Hepatocyte (in vitro differentiated cells): ENCODE measurements around the gene MAP2K3.
"Not testable (repeated sequence)": the region's sequence is repeated elsewhere in the genome, so short reads cannot be mapped to it uniquely, and the experiment has no call there.

Source experiments
- EZH2 ChIP-seq: fragments of 200-600 bp; sonication (generic); IDR thresholded peaks from 2 replicates; pipeline ENCODE4 v1.6.1; 2016; ENCODE audit warnings: antibody characterized with exemption, mild to moderate bottlenecking, borderline replicate concordance
- TF ChIP-seq, protein P1 (sequence below): fragments of 200-600 bp; sonication (generic); IDR thresholded peaks from 2 replicates; pipeline ENCODE4 v1.5.1; 2016; ENCODE audit warnings: antibody characterized with exemption, mild to moderate bottlenecking; ENCODE audit not compliant: poor library complexity

DNA sequence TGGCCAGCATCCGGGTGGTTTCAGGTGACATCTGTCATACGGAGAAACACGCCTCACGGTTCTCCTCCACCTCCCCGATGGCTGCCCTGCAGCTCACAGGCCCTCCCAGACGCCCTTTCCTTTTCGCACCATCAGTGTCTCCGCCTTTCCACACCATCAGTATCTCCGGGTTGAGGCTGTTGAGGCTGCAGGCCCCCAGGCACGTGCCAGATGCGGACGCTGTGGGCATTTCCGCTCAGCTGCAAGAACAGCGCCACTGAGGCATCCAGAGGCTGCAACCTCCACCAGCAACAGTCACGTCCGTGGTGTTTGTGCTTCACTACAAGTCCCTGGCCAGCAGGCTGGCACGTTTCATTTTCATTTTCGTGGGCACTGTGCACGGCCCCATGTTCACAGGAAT is 66.0 kb downstream of the MAP2K3 start:
- TF ChIP-seq, protein P1, sequence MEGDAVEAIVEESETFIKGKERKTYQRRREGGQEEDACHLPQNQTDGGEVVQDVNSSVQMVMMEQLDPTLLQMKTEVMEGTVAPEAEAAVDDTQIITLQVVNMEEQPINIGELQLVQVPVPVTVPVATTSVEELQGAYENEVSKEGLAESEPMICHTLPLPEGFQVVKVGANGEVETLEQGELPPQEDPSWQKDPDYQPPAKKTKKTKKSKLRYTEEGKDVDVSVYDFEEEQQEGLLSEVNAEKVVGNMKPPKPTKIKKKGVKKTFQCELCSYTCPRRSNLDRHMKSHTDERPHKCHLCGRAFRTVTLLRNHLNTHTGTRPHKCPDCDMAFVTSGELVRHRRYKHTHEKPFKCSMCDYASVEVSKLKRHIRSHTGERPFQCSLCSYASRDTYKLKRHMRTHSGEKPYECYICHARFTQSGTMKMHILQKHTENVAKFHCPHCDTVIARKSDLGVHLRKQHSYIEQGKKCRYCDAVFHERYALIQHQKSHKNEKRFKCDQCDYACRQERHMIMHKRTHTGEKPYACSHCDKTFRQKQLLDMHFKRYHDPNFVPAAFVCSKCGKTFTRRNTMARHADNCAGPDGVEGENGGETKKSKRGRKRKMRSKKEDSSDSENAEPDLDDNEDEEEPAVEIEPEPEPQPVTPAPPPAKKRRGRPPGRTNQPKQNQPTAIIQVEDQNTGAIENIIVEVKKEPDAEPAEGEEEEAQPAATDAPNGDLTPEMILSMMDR: not testable (repeated sequence)
- not testable (repeated sequence) for TF ChIP-seq EZH2
